Activated CD8-positive, alpha-beta memory T cell treated with anti-CD3 and anti-CD28 coated beads for 36 hours (primary cell): ENCODE data around the gene GPT2. TPM values are rescaled to one million over a fixed set of nuclear protein-coding genes. Genes with fewer than 3 reads are reported as not detected.
"Not testable (repeated sequence)": the region's sequence is repeated elsewhere in the genome, so short reads cannot be mapped to it uniquely, and the experiment has no call there.

ENCODE experiments used
- CTCF ChIA-PET: fragments of 350-600 bp; sonication (Branson Sonifier 250); formaldehyde crosslinking; loops from one replicate; lab custom pipeline; 2021; ENCODE audit warnings: antibody characterized with exemption; lab: Charles Lee
- POLR2A ChIA-PET: fragments of 350-600 bp; sonication (Branson Sonifier 250); formaldehyde crosslinking; loops from one replicate; lab custom pipeline; 2021; ENCODE audit warnings: antibody characterized with exemption; lab: Charles Lee
- total RNA-seq, 2 experiments: library from RNA; stranded (reverse); gene quantifications; one replicate each; pipeline ENCODE4 v1.2.3, GENCODE V29; 2021

GPT2 gene
- total RNA-seq, 2 experiments from 2014 or later, result 31.6 to 33.4 TPM

- ChIA-PET CTCF (interaction anchor here (0.6 kb wide), 1 partner anchor 31 kb away, joined by 3 read pairs; no protein-coding TSS in a partner anchor), POLR2A (no interaction called here)
These were observed 26.7 kb upstream of the GPT2 start for GRCh38 chr16:46857368-46857945.

GRCh38 chr16:46858151-46858550 is 26.0 kb upstream of the GPT2 start:
- POLR2A ChIA-PET, result no interaction called here
- CTCF ChIA-PET, result interaction anchor here (0.6 kb wide), 1 partner anchor 32 kb away, joined by 3 read pairs; no protein-coding TSS in a partner anchor

- ChIA-PET POLR2A (no interaction called here), CTCF (interaction anchor here (0.6 to 0.9 kb wide), 2 partner anchors 19 to 1461 kb away, joined by 3 read pairs; no protein-coding TSS in a partner anchor)
These were observed 24.4 kb upstream of the GPT2 start for GRCh38 chr16:46859719-46860152.

GRCh38 chr16:46862555-46863447 is 21.4 kb upstream of the GPT2 start:
- POLR2A ChIA-PET, result interaction anchor here (0.6 kb wide), 1 partner anchor 10 kb away, joined by 4 read pairs; no protein-coding TSS in a partner anchor
- CTCF ChIA-PET, result interaction anchor here (0.6 to 1.8 kb wide), 2 partner anchors 9 to 66 kb away, joined by 3 to 5 read pairs; no protein-coding TSS in a partner anchor

DNA sequence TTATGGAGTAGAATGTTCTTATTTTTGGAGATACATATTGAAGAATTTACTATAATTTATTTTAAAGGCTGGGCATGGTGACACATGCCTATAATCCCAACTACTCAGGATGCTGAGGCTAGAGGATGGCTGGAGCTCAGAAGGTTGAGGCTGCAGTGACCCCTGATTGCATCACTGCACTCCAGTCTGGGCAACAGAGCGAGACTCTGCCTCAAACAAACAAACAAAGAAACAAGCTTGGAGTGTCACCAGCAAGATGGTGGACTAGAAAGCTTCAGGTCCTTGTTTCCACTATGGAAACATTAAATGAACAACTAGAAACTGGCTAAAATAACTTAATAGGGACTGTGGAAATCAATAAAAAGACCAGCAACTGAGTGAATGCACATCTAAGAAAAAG is 17.9 kb upstream of the GPT2 start:
- ChIA-PET CTCF (no interaction called here), POLR2A (no interaction called here)

DNA sequence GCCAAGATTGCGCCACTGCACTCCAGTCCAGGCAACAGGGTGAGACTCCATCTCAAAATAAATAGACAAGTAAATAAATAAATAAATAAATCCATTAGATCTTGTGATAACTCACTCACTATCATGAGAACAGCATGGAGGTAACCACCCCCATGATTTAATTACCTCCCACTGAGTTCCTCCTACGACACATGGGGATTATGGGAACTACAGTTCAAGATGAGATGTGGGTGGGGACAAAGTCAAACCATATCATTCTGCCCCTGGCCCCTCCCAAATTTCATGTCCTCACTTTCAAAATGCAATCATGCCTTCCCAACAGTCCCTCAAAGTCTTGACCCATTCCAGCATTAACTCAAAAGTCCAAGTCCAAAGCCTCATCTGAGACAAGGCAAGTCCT is 16.7 kb upstream of the GPT2 start:
- POLR2A ChIA-PET, CTCF ChIA-PET: not testable (repeated sequence)

DNA sequence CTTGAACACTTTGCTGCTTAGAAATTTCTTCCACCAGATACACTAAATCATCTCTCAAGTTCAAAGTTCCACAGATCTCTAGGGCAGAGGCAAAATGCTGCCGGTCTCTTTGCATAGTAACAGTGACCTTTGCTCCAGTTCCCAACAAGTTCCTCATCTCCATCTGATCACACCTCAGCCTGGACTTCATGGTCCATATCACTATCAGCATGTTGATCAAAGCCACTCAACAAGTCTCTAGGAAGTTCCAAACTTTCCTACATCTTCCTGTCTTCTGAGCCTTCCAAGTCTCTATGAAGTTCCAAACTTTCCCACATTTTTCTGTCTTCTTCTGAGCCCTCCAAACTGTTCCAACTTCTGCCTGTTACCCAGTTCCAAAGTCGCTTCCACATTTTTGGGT is 15.3 kb upstream of the GPT2 start:
- POLR2A ChIA-PET, CTCF ChIA-PET: not testable (repeated sequence)

- ChIA-PET CTCF (no interaction called here), POLR2A (no interaction called here)
These were observed 12.6 kb upstream of the GPT2 start for GRCh38 chr16:46871597-46871996.

DNA sequence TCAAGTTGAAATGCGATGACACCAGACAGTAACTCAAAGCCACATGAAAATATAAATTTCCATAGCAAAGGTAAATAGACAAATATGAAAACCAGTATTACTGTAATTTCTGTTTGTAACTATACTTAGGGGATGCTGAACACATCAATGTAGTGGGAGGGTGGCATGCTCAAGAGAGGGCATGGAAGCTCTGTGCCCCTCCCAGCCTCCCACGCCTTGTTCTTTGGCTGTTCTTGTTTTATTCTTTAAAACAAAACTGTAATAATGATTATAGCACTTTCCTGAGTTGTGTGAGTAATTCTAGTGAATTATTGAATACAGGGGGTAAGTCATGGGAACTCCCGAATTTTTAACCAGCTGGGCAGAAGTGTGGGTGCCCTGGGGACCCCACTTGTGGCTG is 11.0 kb upstream of the GPT2 start:
- CTCF ChIA-PET, result interaction anchor here (1.2 kb wide), 1 partner anchor 16 kb away, joined by 3 read pairs; no protein-coding TSS in a partner anchor
- POLR2A ChIA-PET, result interaction anchor here (0.6 kb wide), 1 partner anchor 10 kb away, joined by 4 read pairs; no protein-coding TSS in a partner anchor

DNA sequence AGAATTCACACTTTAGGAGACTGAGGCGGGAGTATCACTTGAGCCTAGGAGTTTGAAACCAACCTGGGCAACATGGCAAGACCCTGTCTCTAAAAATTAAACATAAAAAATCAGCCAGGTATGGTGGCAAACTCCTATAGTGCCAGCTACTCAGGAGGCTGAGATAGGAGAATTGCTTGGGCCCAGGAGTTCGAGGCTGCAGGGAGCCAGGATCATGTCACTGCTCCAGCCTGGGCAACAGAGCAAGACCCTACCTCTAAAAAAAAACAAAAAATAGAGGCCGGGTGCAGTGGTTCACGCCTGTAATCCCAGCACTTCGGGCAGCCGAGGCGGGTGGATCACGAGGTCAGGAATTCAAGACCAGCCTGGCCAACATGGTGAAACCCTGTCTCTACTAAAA is 8.9 kb upstream of the GPT2 start:
- CTCF ChIA-PET, result interaction anchor here (0.9 kb wide), 1 partner anchor 8 kb away, joined by 3 read pairs; no protein-coding TSS in a partner anchor

GRCh38 chr16:46882304-46882939 is 1.7 kb upstream of the GPT2 start:
- POLR2A ChIA-PET, result interaction anchor here (0.5 to 0.6 kb wide), 2 partner anchors 89 to 109 kb away, joined by 4 to 6 read pairs; no protein-coding TSS in a partner anchor
- CTCF ChIA-PET, result interaction anchor here (1.6 to 3.0 kb wide), 2 partner anchors 28 to 48 kb away, joined by 5 to 9 read pairs; no protein-coding TSS in a partner anchor

More for the DNA sequence above, 8.9 kb upstream of the GPT2 start:
- POLR2A ChIA-PET, result interaction anchor here (0.6 kb wide), 1 partner anchor 236 kb away, joined by 5 read pairs; no protein-coding TSS in a partner anchor

GRCh38 chr16:46882940-46883307 is 1.2 kb upstream of the GPT2 start:
- ChIA-PET POLR2A (interaction anchor here (0.5 to 1.2 kb wide), 2 partner anchors 52 to 90 kb away, joined by 4 read pairs; partner anchors contain the start of gene C16orf87), CTCF (interaction anchor here (0.8 to 3.0 kb wide), 4 partner anchors 8 to 52 kb away, joined by 3 to 9 read pairs (median 4); partner anchors contain the start of gene C16orf87)

- ChIA-PET CTCF (interaction anchor here (0.8 to 3.0 kb wide), 5 partner anchors 9 to 52 kb away, joined by 3 to 9 read pairs (median 4); partner anchors contain the start of gene C16orf87), POLR2A (interaction anchor here (1.2 kb wide), 1 partner anchor 52 kb away, joined by 4 read pairs; the partner anchor contains the start of gene C16orf87)
These were observed 841 bp upstream of the GPT2 start for GRCh38 chr16:46883353-46883689.

GRCh38 chr16:46884513-46885293 is 541 bp downstream of the GPT2 start:
- CTCF ChIA-PET, result interaction anchor here (0.9 to 3.0 kb wide), 5 partner anchors 15 to 54 kb away, joined by 3 to 9 read pairs (median 4); partner anchors contain the start of gene C16orf87
- POLR2A ChIA-PET, result no interaction called here

DNA sequence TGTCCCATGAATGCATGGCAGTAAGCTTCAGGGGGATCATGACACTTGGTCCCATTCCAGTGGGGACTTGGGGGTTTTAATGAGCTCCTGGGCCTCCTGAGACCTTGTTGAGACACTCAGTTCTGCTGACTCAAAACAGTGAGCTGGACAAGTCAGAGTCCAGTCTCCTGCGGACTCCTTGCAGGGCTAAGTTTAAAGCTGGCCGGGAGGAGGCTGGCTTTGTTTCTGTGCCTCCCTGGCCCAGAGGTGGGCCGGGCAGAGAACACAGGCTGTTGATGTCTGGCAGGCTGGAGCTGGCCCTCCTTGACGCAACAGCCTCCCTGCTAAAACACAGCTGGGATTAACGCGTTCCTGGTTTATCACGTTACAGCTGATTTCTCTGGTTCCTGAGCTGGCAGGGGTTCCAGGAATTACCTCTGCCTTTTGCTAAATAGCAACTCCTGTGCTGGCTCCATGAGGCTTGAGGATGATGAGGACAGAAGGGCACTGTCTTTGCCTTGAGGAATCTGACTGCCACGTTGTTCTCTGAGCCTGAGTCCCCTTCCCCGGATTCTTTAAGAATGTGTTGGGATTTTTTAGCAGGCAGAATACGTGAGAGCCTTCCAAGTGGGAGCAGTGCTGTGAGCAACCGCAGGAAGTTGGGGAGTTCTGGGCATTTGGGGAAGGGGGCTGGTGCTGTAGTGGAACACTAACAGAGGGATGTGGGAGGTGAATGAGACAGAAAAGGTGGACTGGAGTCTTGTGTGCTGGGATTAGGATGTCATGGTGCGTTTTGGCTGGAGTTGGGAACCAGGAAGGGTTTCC is 2.0 kb downstream of the GPT2 start:
- CTCF ChIA-PET, result interaction anchor here (0.8 to 1.1 kb wide), 2 partner anchors 23 to 44 kb away, joined by 3 read pairs; no protein-coding TSS in a partner anchor

GRCh38 chr16:46886764-46887523 is 2.8 kb downstream of the GPT2 start:
- POLR2A ChIA-PET, result no interaction called here
- CTCF ChIA-PET, result interaction anchor here (1.1 kb wide), 1 partner anchor 22 kb away, joined by 3 read pairs; no protein-coding TSS in a partner anchor

More for the DNA sequence above, 2.0 kb downstream of the GPT2 start:
- POLR2A ChIA-PET, result interaction anchor here (1.1 kb wide), 1 partner anchor 32 kb away, joined by 5 read pairs; no protein-coding TSS in a partner anchor
